KMS-11 (cell line): ENCODE results near the gene ITLN2.
A peak's percentile ranks its signal among the peaks of the same experiment; 100 is the strongest.

Experiments used
- H2AFZ ChIP-seq: fragments of 200-600 bp; sonication (generic); 2 replicates; pipeline ENCODE4 v1.6.1; 2016; ENCODE audit warnings: antibody characterized with exemption, mixed run types, low read depth
- H3K27ac ChIP-seq: fragments of 200-600 bp; sonication (generic); 2 replicates; pipeline ENCODE4 v1.6.1; 2016; ENCODE audit warnings: mild to moderate bottlenecking, mixed run types
- H3K27me3 ChIP-seq: fragments of 200-600 bp; sonication (generic); 2 replicates; pipeline ENCODE4 v1.6.1; 2017; ENCODE audit warnings: mild to moderate bottlenecking, low read depth, mixed run types, moderate library complexity; ENCODE audit not compliant: insufficient read depth
- H3K36me3 ChIP-seq: fragments of 200-600 bp; sonication (generic); 2 replicates; pipeline ENCODE4 v1.6.1; 2017; ENCODE audit warnings: mild to moderate bottlenecking, mixed run types; ENCODE audit not compliant: insufficient read depth
- H3K4me1 ChIP-seq: fragments of 200-600 bp; sonication (generic); 2 replicates; pipeline ENCODE4 v1.6.1; 2016; ENCODE audit warnings: mild to moderate bottlenecking, low read depth, mixed run types; ENCODE audit not compliant: poor library complexity, severe bottlenecking
- H3K4me2 ChIP-seq: fragments of 200-600 bp; sonication (generic); 2 replicates; pipeline ENCODE4 v1.7.0; 2016; ENCODE audit warnings: mild to moderate bottlenecking, mixed run types
- H3K4me3 ChIP-seq: fragments of 200-600 bp; sonication (generic); IDR thresholded peaks from 2 replicates; pipeline ENCODE4 v1.6.1; 2017; ENCODE audit warnings: low read depth, low read length, mixed read lengths; ENCODE audit not compliant: insufficient read depth
- H3K79me2 ChIP-seq: fragments of 200-600 bp; sonication (generic); 2 replicates; pipeline ENCODE4 v1.6.1; 2016; ENCODE audit warnings: low read depth, mixed run types; ENCODE audit not compliant: insufficient read depth
- H3K9ac ChIP-seq: fragments of 200-600 bp; sonication (generic); 2 replicates; pipeline ENCODE4 v1.6.1; 2016; ENCODE audit warnings: mild to moderate bottlenecking, mixed run types
- H4K20me1 ChIP-seq: fragments of 200-600 bp; sonication (generic); 2 replicates; pipeline ENCODE4 v1.6.1; 2016; ENCODE audit warnings: mild to moderate bottlenecking, mixed run types; ENCODE audit not compliant: insufficient read depth
- CTCF ChIP-seq: fragments of 200-600 bp; sonication (generic); conservative IDR thresholded peaks from 2 replicates; pipeline ENCODE4 v1.6.1; 2017; ENCODE audit warnings: low read depth, mild to moderate bottlenecking, antibody characterized with exemption, low read length, moderate library complexity, mixed read lengths

ITLN2 gene

GRCh38 chr1:160954158-160955104, at the start of gene ITLN2:
Gene ITLN2 (minus strand): TSS chr1:160954809. CDS start chr1:160954741, 68 bp downstream.
- no peak within 1 kb of the TSS for H3K4me3 ChIP-seq
- no peaks in the 10 kb centered on the region for H4K20me1 ChIP-seq
- no peak within 1 kb of the TSS for H3K4me2 ChIP-seq
- H3K27ac ChIP-seq = no peak within 1 kb of the TSS
- H3K9ac ChIP-seq = no peak within 1 kb of the TSS
- H3K36me3 ChIP-seq = no peaks in the 10 kb centered on the region
- H3K79me2 ChIP-seq = no peaks in the 10 kb centered on the region
- H2AFZ ChIP-seq = peak within 1 kb of the TSS; percentile 23
- no peaks in the 10 kb centered on the region for H3K27me3 ChIP-seq
- peaks cover 29% of the 10 kb centered on the region for H3K4me1 ChIP-seq
- peak; percentile 100 for TF ChIP-seq CTCF

- Histone ChIP-seq H3K4me1 (peaks cover 6% of the 10 kb centered on the region), H3K79me2 (no peaks in the 10 kb centered on the region), H3K36me3 (no peaks in the 10 kb centered on the region), H3K27me3 (no peaks in the 10 kb centered on the region), H4K20me1 (no peaks in the 10 kb centered on the region), H3K9ac (no peak overlapping the region), H2AFZ (no peak overlapping the region), H3K4me3 (no peak overlapping the region), H3K4me2 (no peak overlapping the region), H3K27ac (no peak overlapping the region)
- TF ChIP-seq CTCF = no peak
These were observed 46.9 kb upstream of the ITLN2 start for GRCh38 chr1:161001525-161001924.

DNA sequence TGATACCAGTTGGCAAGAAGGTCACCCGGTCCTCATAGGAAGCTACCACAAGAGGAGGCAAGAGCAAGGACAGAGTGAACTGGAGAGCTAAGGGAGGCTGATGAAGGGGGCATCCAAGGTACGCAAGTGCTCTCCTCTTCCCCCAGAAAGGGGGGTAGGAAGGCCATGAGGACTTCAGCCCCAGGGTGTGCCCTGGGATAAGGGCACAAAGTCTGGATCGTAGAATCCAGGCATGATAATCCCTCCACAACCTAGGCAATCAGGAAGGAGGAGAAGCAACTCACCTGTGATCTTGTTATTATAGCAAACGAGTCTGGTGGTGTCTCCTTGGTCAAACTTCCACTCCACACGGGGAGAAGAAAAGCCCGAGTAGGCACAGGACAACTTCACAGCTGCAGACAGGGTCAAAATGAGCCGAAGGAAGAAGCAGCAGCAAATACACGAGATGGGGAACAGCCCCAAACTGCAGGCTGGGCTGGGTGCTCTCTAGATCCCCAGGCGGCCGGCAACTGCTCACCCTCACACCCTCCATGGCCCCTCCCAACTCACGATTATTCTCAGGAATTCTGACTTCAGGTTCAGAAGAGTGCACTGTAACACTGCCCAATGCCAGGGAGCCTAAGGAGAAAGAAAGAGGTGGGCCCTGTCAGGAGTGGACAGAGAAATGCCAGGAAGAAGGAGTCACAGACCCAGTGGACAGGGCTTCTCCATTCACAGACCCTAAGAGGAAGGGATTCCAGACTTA, 46.3 kb upstream of the ITLN2 start:
- TF ChIP-seq CTCF = no peak
- Histone ChIP-seq H3K36me3 (no peaks in the 10 kb centered on the region), H3K27ac (no peak overlapping the region)

GRCh38 chr1:160999376-160999775, 44.8 kb upstream of the ITLN2 start:
- Histone ChIP-seq H3K4me1 (peaks cover 6% of the 10 kb centered on the region), H3K36me3 (no peaks in the 10 kb centered on the region), H3K27ac (no peak overlapping the region), H3K27me3 (no peaks in the 10 kb centered on the region), H3K79me2 (no peaks in the 10 kb centered on the region), H4K20me1 (no peaks in the 10 kb centered on the region), H3K4me2 (no peak overlapping the region), H3K4me3 (no peak overlapping the region), H2AFZ (no peak overlapping the region), H3K9ac (no peak overlapping the region)
- no peak for TF ChIP-seq CTCF

More for the DNA sequence above, 46.3 kb upstream of the ITLN2 start:
- no peak overlapping the region for H3K4me2 ChIP-seq
- no peak overlapping the region for H3K9ac ChIP-seq
- no peaks in the 10 kb centered on the region for H3K27me3 ChIP-seq
- no peak overlapping the region for H2AFZ ChIP-seq
- H3K4me1 ChIP-seq = peaks cover 6% of the 10 kb centered on the region
- no peaks in the 10 kb centered on the region for H4K20me1 ChIP-seq
- H3K4me3 ChIP-seq = no peak overlapping the region
- H3K79me2 ChIP-seq = no peaks in the 10 kb centered on the region
